ENCODE data around the gene DSG1.

DNA sequence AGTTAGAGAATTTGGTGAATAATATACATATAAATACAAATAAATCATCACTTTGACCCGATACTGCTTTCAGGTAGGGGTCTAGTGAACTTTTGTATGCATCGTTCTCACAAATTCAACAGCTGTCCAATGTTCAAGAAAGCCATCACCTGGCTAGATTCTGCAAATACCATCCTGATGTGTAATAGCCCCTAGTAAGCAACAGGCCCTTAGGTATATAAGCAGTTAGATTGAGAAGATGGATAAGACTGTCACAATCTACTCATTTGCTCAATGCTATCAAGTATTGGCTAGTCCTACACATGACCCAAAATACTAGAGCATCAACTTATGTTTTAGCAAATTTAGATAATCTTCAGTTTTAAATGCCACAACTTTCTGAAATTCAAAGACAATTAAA is 20.7 kb upstream of the DSG1 start:
- TF ChIP-seq, protein P1, sequence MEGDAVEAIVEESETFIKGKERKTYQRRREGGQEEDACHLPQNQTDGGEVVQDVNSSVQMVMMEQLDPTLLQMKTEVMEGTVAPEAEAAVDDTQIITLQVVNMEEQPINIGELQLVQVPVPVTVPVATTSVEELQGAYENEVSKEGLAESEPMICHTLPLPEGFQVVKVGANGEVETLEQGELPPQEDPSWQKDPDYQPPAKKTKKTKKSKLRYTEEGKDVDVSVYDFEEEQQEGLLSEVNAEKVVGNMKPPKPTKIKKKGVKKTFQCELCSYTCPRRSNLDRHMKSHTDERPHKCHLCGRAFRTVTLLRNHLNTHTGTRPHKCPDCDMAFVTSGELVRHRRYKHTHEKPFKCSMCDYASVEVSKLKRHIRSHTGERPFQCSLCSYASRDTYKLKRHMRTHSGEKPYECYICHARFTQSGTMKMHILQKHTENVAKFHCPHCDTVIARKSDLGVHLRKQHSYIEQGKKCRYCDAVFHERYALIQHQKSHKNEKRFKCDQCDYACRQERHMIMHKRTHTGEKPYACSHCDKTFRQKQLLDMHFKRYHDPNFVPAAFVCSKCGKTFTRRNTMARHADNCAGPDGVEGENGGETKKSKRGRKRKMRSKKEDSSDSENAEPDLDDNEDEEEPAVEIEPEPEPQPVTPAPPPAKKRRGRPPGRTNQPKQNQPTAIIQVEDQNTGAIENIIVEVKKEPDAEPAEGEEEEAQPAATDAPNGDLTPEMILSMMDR (IDR thresholded peaks at IDR 0.05), result no peak
- TF ChIP-seq POLR2A (IDR thresholded peaks at IDR 0.05), result no peak
